HG02885 (cell line): Measurements from ENCODE around the gene KLC1.
"Not testable (repeated sequence)": the region's sequence is repeated elsewhere in the genome, so short reads cannot be mapped to it uniquely, and the experiment has no call there.

Experiments used
- ATAC-seq: cut with Tn5 transposase; IDR thresholded peaks from one replicate; pipeline ENCODE4 v1.9.1; 2021; ENCODE audit warnings: mild to moderate bottlenecking; ENCODE audit not compliant: unreplicated experiment, poor library complexity

The KLC1 gene

GRCh38 chr14:103624860-103625259 is 4.2 kb upstream of the KLC1 start:
- ATAC-seq = no peak

- no peak for ATAC-seq
Measured at GRCh38 chr14:103625356-103626095, 3.5 kb upstream of the KLC1 start.

- ATAC-seq = no peak
Measured at GRCh38 chr14:103626146-103626850, 2.7 kb upstream of the KLC1 start.

GRCh38 chr14:103627073-103628025 is 1.7 kb upstream of the KLC1 start:
- ATAC-seq = no peak

GRCh38 chr14:103628221-103628683 is 759 bp upstream of the KLC1 start:
- ATAC-seq = no peak

GRCh38 chr14:103629503-103630121 is 601 bp downstream of the KLC1 start:
- peak; percentile 38 for ATAC-seq

- no peak for ATAC-seq
Measured at GRCh38 chr14:103630364-103631108, 1.5 kb downstream of the KLC1 start.

GRCh38 chr14:103633391-103633790 is 4.4 kb downstream of the KLC1 start:
- no peak for ATAC-seq

GRCh38 chr14:103634156-103634555 is 5.1 kb downstream of the KLC1 start:
- no peak for ATAC-seq

GRCh38 chr14:103638594-103638993 is 9.6 kb downstream of the KLC1 start:
- no peak for ATAC-seq

- no peak for ATAC-seq
Measured at GRCh38 chr14:103641161-103641560, 12.2 kb downstream of the KLC1 start.

GRCh38 chr14:103646189-103646588 is 17.2 kb downstream of the KLC1 start:
- no peak for ATAC-seq

- no peak for ATAC-seq
Measured at GRCh38 chr14:103649001-103649400, 20.0 kb downstream of the KLC1 start.

- ATAC-seq = no peak
Measured at GRCh38 chr14:103650213-103650612, 21.2 kb downstream of the KLC1 start.

- ATAC-seq = no peak
Measured at GRCh38 chr14:103651585-103651984, 22.6 kb downstream of the KLC1 start.

- no peak for ATAC-seq
Measured at GRCh38 chr14:103652806-103653205, 23.8 kb downstream of the KLC1 start.

- not testable (repeated sequence) for ATAC-seq
Measured at GRCh38 chr14:103653336-103653735, 24.3 kb downstream of the KLC1 start.

GRCh38 chr14:103653805-103654204 is 24.8 kb downstream of the KLC1 start:
- no peak for ATAC-seq

- no peak for ATAC-seq
Measured at GRCh38 chr14:103654619-103655018, 25.6 kb downstream of the KLC1 start.
